BLaER1 (cell line): ENCODE results near the gene TP53INP2.

Experiments
- H3K27ac ChIP-seq: shearing (Covaris generic); formaldehyde crosslinking; 2 replicates; pipeline ENCODE4 v1.8.1; 2022
- H3K27me3 ChIP-seq: shearing (Covaris generic); formaldehyde crosslinking; 2 replicates; pipeline ENCODE4 v1.8.1; 2022
- H3K36me3 ChIP-seq: shearing (Covaris generic); formaldehyde crosslinking; 2 replicates; pipeline ENCODE4 v1.8.1; 2022
- H3K4me1 ChIP-seq: shearing (Covaris generic); formaldehyde crosslinking; 2 replicates; pipeline ENCODE4 v1.8.1; 2022
- H3K4me2 ChIP-seq: shearing (Covaris generic); formaldehyde crosslinking; 2 replicates; pipeline ENCODE4 v1.8.1; 2022
- H3K4me3 ChIP-seq: shearing (Covaris generic); formaldehyde crosslinking; 2 replicates; pipeline ENCODE4 v1.8.1; 2022
- H3K9ac ChIP-seq: shearing (Covaris generic); formaldehyde crosslinking; 2 replicates; pipeline ENCODE4 v1.8.1; 2022
- H3K9me3 ChIP-seq: shearing (Covaris generic); formaldehyde crosslinking; 2 replicates; pipeline ENCODE4 v1.8.1; 2022
- H4K20me1 ChIP-seq: shearing (Covaris generic); formaldehyde crosslinking; 2 replicates; pipeline ENCODE4 v1.8.1; 2022
- Cebpa-rat ChIP-seq: shearing (Covaris generic); IDR thresholded peaks from 2 replicates; pipeline ENCODE4 v1.8.1; 2022

The TP53INP2 gene

GRCh38 chr20:34748709-34749108 is 44.6 kb downstream of the TP53INP2 start:
- no peak for TF ChIP-seq Cebpa-rat
- peaks cover 91% of the 10 kb centered on the region for H3K36me3 ChIP-seq

GRCh38 chr20:34750484-34750883 is 46.3 kb downstream of the TP53INP2 start:
- Histone ChIP-seq H4K20me1 (0 out of 2 replicates have a peak, but pooled peaks cover 7% of the 10 kb centered on the region), H3K9ac (no peak overlapping the region), H3K36me3 (peaks cover 91% of the 10 kb centered on the region), H3K4me2 (no peak overlapping the region), H3K4me1 (no peaks in the 10 kb centered on the region), H3K9me3 (no peaks in the 10 kb centered on the region), H3K4me3 (no peak overlapping the region), H3K27me3 (no peaks in the 10 kb centered on the region), H3K27ac (no peak overlapping the region)
- TF ChIP-seq Cebpa-rat: no peak

More at GRCh38 chr20:34748709-34749108, 44.6 kb downstream of the TP53INP2 start:
- H3K27ac ChIP-seq: no peak overlapping the region
- H3K27me3 ChIP-seq: no peaks in the 10 kb centered on the region
- H3K4me1 ChIP-seq: no peaks in the 10 kb centered on the region
- no peak overlapping the region for H3K4me2 ChIP-seq
- no peaks in the 10 kb centered on the region for H3K9me3 ChIP-seq
- H3K4me3 ChIP-seq: no peak overlapping the region
- no peaks in the 10 kb centered on the region for H4K20me1 ChIP-seq
- no peak overlapping the region for H3K9ac ChIP-seq

GRCh38 chr20:34751453-34751852 is 47.3 kb downstream of the TP53INP2 start:
- no peak for TF ChIP-seq Cebpa-rat
- peaks cover 91% of the 10 kb centered on the region for H3K36me3 ChIP-seq

GRCh38 chr20:34753706-34754461 is 49.7 kb downstream of the TP53INP2 start:
- Histone ChIP-seq H3K9me3 (no peaks in the 10 kb centered on the region), H3K9ac (no peak overlapping the region), H3K4me2 (no peak overlapping the region), H3K27me3 (no peaks in the 10 kb centered on the region), H3K27ac (no peak overlapping the region), H3K36me3 (peaks cover 96% of the 10 kb centered on the region), H3K4me1 (no peaks in the 10 kb centered on the region), H3K4me3 (no peak overlapping the region), H4K20me1 (0 out of 2 replicates have a peak, but pooled peaks cover 7% of the 10 kb centered on the region)
- no peak for TF ChIP-seq Cebpa-rat

More at GRCh38 chr20:34751453-34751852, 47.3 kb downstream of the TP53INP2 start:
- Histone ChIP-seq H3K9me3 (no peaks in the 10 kb centered on the region), H3K27me3 (no peaks in the 10 kb centered on the region), H4K20me1 (0 out of 2 replicates have a peak, but pooled peaks cover 7% of the 10 kb centered on the region), H3K4me2 (no peak overlapping the region), H3K9ac (no peak overlapping the region), H3K4me1 (no peaks in the 10 kb centered on the region), H3K4me3 (no peak overlapping the region), H3K27ac (no peak overlapping the region)

GRCh38 chr20:34754611-34755010 is 50.5 kb downstream of the TP53INP2 start:
- TF ChIP-seq Cebpa-rat: no peak
- Histone ChIP-seq H3K4me3 (no peak overlapping the region), H3K4me2 (no peak overlapping the region), H3K9me3 (no peaks in the 10 kb centered on the region), H3K9ac (no peak overlapping the region), H3K36me3 (peaks cover 96% of the 10 kb centered on the region), H3K27ac (no peak overlapping the region), H3K4me1 (no peaks in the 10 kb centered on the region), H4K20me1 (0 out of 2 replicates have a peak, but pooled peaks cover 7% of the 10 kb centered on the region), H3K27me3 (no peaks in the 10 kb centered on the region)

- Histone ChIP-seq H3K4me1 (no peaks in the 10 kb centered on the region), H3K9me3 (no peaks in the 10 kb centered on the region), H3K27me3 (no peaks in the 10 kb centered on the region), H3K36me3 (peaks cover 96% of the 10 kb centered on the region), H3K4me2 (no peak overlapping the region), H3K4me3 (no peak overlapping the region), H4K20me1 (0 out of 2 replicates have a peak, but pooled peaks cover 7% of the 10 kb centered on the region), H3K9ac (no peak overlapping the region), H3K27ac (no peak overlapping the region)
- TF ChIP-seq Cebpa-rat: no peak
These were observed 51.2 kb downstream of the TP53INP2 start for GRCh38 chr20:34755367-34755766.

GRCh38 chr20:34762031-34762555 is 57.9 kb downstream of the TP53INP2 start:
- no peaks in the 10 kb centered on the region for H4K20me1 ChIP-seq
- no peak overlapping the region for H3K4me3 ChIP-seq
- H3K36me3 ChIP-seq: peaks cover 86% of the 10 kb centered on the region
- no peak overlapping the region for H3K9ac ChIP-seq
- H3K4me2 ChIP-seq: no peak overlapping the region
- H3K4me1 ChIP-seq: no peaks in the 10 kb centered on the region
- H3K27me3 ChIP-seq: no peaks in the 10 kb centered on the region
- TF ChIP-seq Cebpa-rat: no peak
- no peak overlapping the region for H3K27ac ChIP-seq
- no peaks in the 10 kb centered on the region for H3K9me3 ChIP-seq
